Activated CD8-positive, alpha-beta T cell treated with anti-CD3 and anti-CD28 coated beads for 36 hours (primary cell): ENCODE measurements around the gene TMEM91. TPM values are rescaled to one million over a fixed set of nuclear protein-coding genes. Genes with fewer than 3 reads are reported as not detected.

ENCODE experiments used
- ATAC-seq: fragments of 200-7000 bp; cut with Tn5 transposase; one replicate; pipeline ENCODE4 v1.10.0; 2021; ENCODE audit warnings: mild to moderate bottlenecking, moderate library complexity
- CTCF ChIA-PET: fragments of 350-600 bp; sonication (Branson Sonifier 250); formaldehyde crosslinking; loops from one replicate; lab custom pipeline; 2021; ENCODE audit warnings: antibody characterized with exemption; lab: Charles Lee
- POLR2A ChIA-PET: fragments of 350-600 bp; sonication (Branson Sonifier 250); formaldehyde crosslinking; loops from one replicate; lab custom pipeline; 2021; ENCODE audit warnings: antibody characterized with exemption; lab: Charles Lee
- DNase-seq: peaks from one replicate; pipeline ENCODE4 v3.0.0-alpha.2; 2020
- H3K27ac Mint-ChIP-seq: one replicate; pipeline ENCODE4 v1.8.0; 2021; ENCODE audit warnings: mild to moderate bottlenecking, mixed read lengths
- H3K27me3 Mint-ChIP-seq: one replicate; pipeline ENCODE4 v1.8.0; 2021; ENCODE audit warnings: mixed read lengths
- H3K36me3 Mint-ChIP-seq: one replicate; pipeline ENCODE4 v1.8.0; 2021; ENCODE audit warnings: low read depth, mixed read lengths
- H3K4me1 Mint-ChIP-seq: one replicate; pipeline ENCODE4 v1.8.0; 2021; ENCODE audit warnings: low read depth, mixed read lengths
- H3K4me3 Mint-ChIP-seq: one replicate; pipeline ENCODE4 v1.8.0; 2021; ENCODE audit warnings: mild to moderate bottlenecking, moderate library complexity, mixed read lengths
- H3K9me3 Mint-ChIP-seq: one replicate; pipeline ENCODE4 v1.8.0; 2021; ENCODE audit warnings: mixed read lengths
- intact Hi-C: fragments of 100-400 bp; cut with micrococcal nuclease; formaldehyde crosslinking; loops from one replicate; pipeline ENCODE4 v1.10.0; 2022
- total RNA-seq, 2 experiments: library from RNA; stranded (reverse); gene quantifications; one replicate each; pipeline ENCODE4 v1.2.3, GENCODE V29; 2021
- TF ChIP-seq, protein P1 (sequence below): fragments of 200-600 bp; IDR thresholded peaks from one replicate; pipeline ENCODE4 v1.8.0; 2022; ENCODE audit warnings: antibody characterized with exemption, mild to moderate bottlenecking

TMEM91 gene
- total RNA-seq, 2 experiments from 2014 or later: 8.9 to 9.1 TPM

DNA sequence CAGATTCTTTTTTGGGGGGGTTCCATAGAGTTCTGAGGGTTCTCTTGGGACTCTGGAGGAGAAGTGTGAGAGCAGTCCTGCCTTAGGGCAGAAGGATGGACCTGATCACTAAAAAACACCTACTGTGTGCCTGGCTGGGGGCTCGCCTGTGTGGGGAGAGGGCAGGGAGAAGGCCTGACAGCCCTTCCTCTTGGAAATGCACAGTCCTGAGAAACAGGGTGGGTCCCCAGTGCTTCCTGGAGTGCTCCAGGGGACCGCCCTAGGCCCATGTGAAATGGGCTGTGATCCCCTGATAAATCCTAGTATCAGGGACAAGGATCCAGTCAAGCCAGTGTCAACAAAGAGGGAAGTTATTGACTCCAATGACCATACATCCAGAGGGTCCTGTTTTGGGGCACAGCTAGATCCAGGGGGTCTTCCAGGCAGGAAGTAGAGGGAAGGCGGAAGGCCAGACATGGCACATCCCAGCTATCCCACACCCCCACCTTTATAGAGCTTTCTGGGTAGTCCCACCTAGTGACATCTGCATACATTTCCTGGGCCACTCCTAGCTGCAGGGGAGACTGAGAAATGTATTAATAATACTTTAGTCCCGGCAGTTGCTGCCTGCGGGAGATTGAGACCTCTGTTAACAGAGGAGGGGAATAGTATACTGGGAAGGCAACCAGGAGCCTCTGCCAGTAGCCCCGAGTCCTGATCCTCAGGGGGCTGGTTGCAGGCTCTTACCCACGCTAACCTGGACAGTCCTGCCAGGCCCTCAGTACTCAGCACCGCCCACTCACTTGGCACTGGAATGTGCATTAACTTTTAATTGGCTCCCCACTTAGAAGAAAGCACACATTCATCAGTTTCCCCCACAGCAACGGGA lies 35.0 kb downstream of the TMEM91 start:
- no peak overlapping the region for H3K27ac Mint-ChIP-seq
- CTCF ChIA-PET: no interaction called here
- H3K27me3 Mint-ChIP-seq: no peaks in the 10 kb centered on the region

DNA sequence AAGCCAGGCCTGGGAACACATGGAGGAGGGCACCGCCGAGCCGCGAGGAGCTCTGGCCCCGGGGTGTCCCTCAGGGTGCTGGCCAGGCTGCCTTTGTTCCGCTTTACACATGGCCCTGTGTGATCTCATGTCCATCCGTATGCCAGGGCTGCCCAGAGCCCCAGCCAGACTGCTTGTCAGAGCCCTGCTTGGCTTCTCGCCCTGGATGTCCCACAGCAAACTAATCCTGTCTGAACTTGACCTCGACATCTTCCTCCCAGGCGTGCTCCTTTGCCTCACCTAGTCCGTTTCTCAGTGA lies 35.6 kb downstream of the TMEM91 start:
- DNase-seq (no peak), ATAC-seq (no peak)
- no peak overlapping the region for H3K27ac Mint-ChIP-seq
- H3K9me3 Mint-ChIP-seq: no peaks in the 10 kb centered on the region
- peaks cover 13% of the 10 kb centered on the region for H3K36me3 Mint-ChIP-seq
- TF ChIP-seq, protein P1, sequence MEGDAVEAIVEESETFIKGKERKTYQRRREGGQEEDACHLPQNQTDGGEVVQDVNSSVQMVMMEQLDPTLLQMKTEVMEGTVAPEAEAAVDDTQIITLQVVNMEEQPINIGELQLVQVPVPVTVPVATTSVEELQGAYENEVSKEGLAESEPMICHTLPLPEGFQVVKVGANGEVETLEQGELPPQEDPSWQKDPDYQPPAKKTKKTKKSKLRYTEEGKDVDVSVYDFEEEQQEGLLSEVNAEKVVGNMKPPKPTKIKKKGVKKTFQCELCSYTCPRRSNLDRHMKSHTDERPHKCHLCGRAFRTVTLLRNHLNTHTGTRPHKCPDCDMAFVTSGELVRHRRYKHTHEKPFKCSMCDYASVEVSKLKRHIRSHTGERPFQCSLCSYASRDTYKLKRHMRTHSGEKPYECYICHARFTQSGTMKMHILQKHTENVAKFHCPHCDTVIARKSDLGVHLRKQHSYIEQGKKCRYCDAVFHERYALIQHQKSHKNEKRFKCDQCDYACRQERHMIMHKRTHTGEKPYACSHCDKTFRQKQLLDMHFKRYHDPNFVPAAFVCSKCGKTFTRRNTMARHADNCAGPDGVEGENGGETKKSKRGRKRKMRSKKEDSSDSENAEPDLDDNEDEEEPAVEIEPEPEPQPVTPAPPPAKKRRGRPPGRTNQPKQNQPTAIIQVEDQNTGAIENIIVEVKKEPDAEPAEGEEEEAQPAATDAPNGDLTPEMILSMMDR: no peak
- intact Hi-C loops: no loop called here
- POLR2A ChIA-PET: no interaction called here
- no peak overlapping the region for H3K4me3 Mint-ChIP-seq
- CTCF ChIA-PET: no interaction called here
- H3K27me3 Mint-ChIP-seq: no peaks in the 10 kb centered on the region
- H3K4me1 Mint-ChIP-seq: peaks cover 12% of the 10 kb centered on the region

More for the DNA sequence above, 35.0 kb downstream of the TMEM91 start:
- DNase-seq: no peak
- Mint-ChIP-seq H3K4me3 (no peak overlapping the region), H3K9me3 (no peaks in the 10 kb centered on the region), H3K4me1 (peaks cover 12% of the 10 kb centered on the region), H3K36me3 (peaks cover 12% of the 10 kb centered on the region)
- POLR2A ChIA-PET: no interaction called here
- TF ChIP-seq, protein P1: no peak
- ATAC-seq: no peak
- intact Hi-C loops: no loop called here

DNA sequence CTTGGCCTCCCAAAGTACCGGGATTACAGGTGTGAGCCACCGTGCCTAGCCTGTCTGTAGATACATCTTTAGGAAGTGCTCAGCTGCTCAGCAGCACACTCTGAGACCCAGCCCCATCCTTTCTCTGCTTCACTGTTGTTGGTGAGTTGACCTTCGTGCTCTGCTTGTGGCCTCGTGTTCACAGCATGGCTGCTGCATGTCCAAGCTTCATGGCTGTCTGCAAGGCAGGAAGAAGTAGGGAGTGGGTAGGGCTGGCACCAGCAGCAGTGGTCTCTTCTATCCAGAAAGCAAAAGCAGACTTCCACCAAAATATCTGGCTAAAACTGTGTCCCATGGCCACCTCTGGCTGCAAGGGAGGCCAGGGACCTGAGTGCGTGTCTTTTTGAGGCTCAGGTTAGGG lies 36.6 kb downstream of the TMEM91 start:
- H3K4me3 Mint-ChIP-seq: no peak overlapping the region
- no peaks in the 10 kb centered on the region for H3K27me3 Mint-ChIP-seq
- H3K27ac Mint-ChIP-seq: no peak overlapping the region
- TF ChIP-seq, protein P1: no peak
- ATAC-seq: no peak
- intact Hi-C loops: no loop called here
- peaks cover 10% of the 10 kb centered on the region for H3K4me1 Mint-ChIP-seq
- POLR2A ChIA-PET: interaction anchor here (1.1 kb wide), 1 partner anchor 9 kb away, joined by 3 read pairs; no protein-coding TSS in a partner anchor
- no peak for DNase-seq
- H3K9me3 Mint-ChIP-seq: no peaks in the 10 kb centered on the region
- H3K36me3 Mint-ChIP-seq: peaks cover 11% of the 10 kb centered on the region
- CTCF ChIA-PET: no interaction called here

DNA sequence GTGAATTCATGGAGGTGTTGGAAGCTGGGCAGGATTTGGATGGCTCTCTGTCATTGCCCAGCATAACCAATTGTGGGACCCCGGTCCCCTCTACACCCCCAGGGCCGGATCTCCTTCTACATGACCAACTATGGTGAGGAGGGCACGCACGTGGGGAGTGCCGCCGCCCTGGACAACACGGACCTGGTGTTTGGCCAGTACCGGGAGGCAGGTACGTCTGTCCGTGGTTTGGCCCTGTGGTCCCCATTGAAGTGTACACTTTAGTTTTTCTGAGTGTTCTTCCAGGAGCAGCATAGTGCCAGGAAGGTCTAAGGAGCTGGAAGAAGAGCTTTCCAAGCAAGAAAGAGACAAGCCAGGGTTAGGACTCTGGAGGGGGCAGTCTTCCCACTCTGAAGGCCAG lies 37.6 kb downstream of the TMEM91 start:
- POLR2A ChIA-PET: interaction anchor here (1.3 kb wide), 1 partner anchor 36 kb away, joined by 3 read pairs; no protein-coding TSS in a partner anchor
- H3K36me3 Mint-ChIP-seq: peaks cover 14% of the 10 kb centered on the region
- CTCF ChIA-PET: no interaction called here
- H3K4me3 Mint-ChIP-seq: no peak overlapping the region
- no peaks in the 10 kb centered on the region for H3K27me3 Mint-ChIP-seq
- no peak overlapping the region for H3K27ac Mint-ChIP-seq
- no peak for DNase-seq
- H3K9me3 Mint-ChIP-seq: no peaks in the 10 kb centered on the region
- H3K4me1 Mint-ChIP-seq: peaks cover 10% of the 10 kb centered on the region
- TF ChIP-seq, protein P1: no peak
- no peak for ATAC-seq
- intact Hi-C loops: no loop called here

DNA sequence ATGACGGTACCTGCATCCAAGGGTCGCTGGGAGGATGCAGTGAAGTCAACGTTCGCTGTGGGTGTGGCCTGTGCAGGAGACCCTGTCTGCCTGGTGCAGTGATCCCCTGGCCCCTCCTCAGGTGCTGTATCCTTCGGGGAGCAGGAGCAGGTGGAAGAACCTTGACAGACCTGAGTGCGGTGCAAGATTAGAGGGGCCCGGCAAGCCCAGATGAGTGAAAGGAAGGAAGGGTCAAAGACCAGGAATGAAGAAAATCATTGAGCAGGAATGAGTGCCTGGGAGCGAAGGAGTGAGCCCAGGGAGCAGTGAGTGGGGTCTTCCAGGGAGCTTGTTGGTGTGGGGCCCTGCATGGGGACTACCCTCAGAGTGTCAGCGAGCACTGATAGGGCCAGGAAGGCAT lies 38.1 kb downstream of the TMEM91 start:
- Mint-ChIP-seq H3K27me3 (no peaks in the 10 kb centered on the region), H3K4me3 (no peak overlapping the region), H3K9me3 (no peaks in the 10 kb centered on the region), H3K36me3 (peaks cover 18% of the 10 kb centered on the region), H3K27ac (no peak overlapping the region), H3K4me1 (peaks cover 5% of the 10 kb centered on the region)
- no peak for DNase-seq
- CTCF ChIA-PET: no interaction called here
- intact Hi-C loops: no loop called here
- TF ChIP-seq, protein P1: no peak
- POLR2A ChIA-PET: interaction anchor here (1.3 to 1.4 kb wide), 2 partner anchors 9 to 37 kb away, joined by 3 to 4 read pairs; no protein-coding TSS in a partner anchor
- ATAC-seq: no peak
